ENCODE data around the gene THY1.
"Not testable (repeated sequence)": the region's sequence is repeated elsewhere in the genome, so short reads cannot be mapped to it uniquely, and the experiment has no call there.

THY1 gene

DNA sequence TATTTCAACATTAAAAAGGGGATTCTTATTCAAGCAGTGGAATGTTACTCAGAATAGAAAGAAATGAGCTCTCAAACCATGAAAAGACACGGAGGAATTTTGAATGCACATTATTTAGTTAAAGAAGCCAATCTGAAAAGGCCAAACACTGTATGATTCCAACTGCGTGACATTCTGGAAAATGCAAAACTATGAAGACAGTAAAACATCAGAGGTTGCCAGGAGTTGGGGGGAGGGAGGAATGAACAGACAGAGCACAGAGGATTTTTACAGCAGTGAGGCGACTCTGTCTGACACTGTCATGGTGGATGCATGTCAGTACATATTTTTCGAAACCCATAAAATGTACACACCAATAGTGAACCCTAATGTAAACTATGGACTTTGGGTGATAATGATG, 22.9 kb upstream of the THY1 start:
- H3K4me3 ChIP-seq (ENCODE audit: low read length) = no peak overlapping the region

DNA sequence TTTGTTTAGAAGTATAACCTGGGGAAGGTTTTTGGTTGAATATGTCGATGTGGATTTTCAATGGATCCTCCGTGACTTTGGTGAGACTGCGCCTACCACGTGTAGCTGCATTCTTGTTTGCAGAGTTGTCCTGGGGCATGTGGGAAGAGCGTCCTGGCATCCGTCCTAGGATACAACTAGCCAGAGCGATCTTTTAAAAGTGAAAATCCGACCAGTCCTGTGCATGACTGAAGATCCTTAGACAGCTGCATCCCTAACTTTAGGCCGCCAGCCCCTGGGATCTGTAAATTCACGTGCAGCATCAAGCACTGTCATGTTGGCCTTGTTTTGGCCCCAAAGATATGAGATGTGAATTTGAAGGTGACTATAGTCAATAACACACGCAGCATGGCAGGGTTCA, 22.4 kb upstream of the THY1 start:
- no peak overlapping the region for H3K4me3 ChIP-seq (ENCODE audit: low read length)
- DNase-seq (ENCODE audit: low read depth) = no peak
- TF ChIP-seq, protein P1, sequence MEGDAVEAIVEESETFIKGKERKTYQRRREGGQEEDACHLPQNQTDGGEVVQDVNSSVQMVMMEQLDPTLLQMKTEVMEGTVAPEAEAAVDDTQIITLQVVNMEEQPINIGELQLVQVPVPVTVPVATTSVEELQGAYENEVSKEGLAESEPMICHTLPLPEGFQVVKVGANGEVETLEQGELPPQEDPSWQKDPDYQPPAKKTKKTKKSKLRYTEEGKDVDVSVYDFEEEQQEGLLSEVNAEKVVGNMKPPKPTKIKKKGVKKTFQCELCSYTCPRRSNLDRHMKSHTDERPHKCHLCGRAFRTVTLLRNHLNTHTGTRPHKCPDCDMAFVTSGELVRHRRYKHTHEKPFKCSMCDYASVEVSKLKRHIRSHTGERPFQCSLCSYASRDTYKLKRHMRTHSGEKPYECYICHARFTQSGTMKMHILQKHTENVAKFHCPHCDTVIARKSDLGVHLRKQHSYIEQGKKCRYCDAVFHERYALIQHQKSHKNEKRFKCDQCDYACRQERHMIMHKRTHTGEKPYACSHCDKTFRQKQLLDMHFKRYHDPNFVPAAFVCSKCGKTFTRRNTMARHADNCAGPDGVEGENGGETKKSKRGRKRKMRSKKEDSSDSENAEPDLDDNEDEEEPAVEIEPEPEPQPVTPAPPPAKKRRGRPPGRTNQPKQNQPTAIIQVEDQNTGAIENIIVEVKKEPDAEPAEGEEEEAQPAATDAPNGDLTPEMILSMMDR (IDR thresholded peaks at IDR 0.05; ENCODE audit: insufficient read depth, low read depth, low read length, missing control alignments) = no peak

More for the DNA sequence above, 22.9 kb upstream of the THY1 start:
- DNase-seq (ENCODE audit: low read depth) = no peak
- TF ChIP-seq, protein P1 (IDR thresholded peaks at IDR 0.05; ENCODE audit: insufficient read depth, low read depth, low read length, missing control alignments) = no peak

DNA sequence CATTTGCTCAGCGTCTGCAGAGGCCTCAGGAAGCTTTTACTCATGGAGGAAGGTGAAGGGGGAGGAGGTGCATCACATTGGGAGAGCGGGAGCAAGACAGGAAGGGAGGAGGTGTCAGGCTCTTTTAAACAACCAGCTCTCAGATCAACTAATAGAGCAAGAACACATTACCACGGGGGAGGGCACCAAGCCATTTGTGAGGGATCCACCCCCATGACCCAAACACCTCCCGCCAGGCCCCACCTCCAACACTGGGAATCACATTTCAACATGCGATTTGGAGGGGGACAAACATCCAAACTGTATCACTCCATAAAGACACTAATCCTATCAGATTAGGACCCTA, 18.9 kb upstream of the THY1 start:
- no peak overlapping the region for H3K4me3 ChIP-seq (ENCODE audit: low read length)
- DNase-seq (ENCODE audit: low read depth) = no peak
- TF ChIP-seq, protein P1 (IDR thresholded peaks at IDR 0.05; ENCODE audit: insufficient read depth, low read depth, low read length, missing control alignments) = no peak

DNA sequence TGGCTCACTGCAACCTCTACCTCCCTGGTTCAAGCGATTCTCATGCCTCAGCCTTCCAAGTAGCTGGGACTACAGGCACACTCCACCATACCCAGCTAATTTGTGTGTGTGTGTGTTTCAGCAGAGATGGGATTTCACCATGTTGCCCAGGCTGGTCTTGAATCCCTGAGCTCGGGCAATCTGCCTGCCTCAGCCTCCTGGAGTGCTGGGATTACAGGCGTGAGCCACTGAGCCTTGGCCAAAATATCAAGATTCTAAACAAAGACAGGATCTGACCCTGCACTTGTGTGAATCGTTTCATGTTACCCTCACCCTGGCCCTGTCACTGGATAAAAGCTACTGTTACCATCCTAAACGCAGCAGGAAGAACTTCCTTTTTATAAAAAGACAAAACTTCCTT, 15.6 kb upstream of the THY1 start:
- no peak overlapping the region for H3K4me3 ChIP-seq (ENCODE audit: low read length)
- DNase-seq (ENCODE audit: low read depth) = no peak
- TF ChIP-seq, protein P1 (IDR thresholded peaks at IDR 0.05; ENCODE audit: insufficient read depth, low read depth, low read length, missing control alignments) = no peak

DNA sequence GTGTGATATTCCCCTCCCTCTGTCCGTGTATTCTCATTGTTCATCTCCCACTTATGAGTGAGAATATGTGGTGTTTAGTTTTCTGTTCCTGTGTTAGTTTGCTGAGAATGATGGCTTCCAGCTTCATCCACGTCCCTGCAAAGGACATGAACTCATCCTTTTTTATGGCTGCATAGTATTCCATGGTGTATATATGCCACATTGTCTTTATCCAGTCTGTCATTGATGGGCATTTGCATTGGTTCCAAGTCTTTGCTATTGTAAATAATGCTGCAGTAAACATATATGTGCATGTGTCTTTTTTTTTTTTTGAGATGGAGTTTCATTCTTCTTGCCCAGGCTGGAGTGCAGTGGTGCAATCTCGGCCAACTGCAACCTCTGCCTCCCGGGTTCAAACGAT, 14.5 kb upstream of the THY1 start:
- not testable (repeated sequence) for H3K4me3 ChIP-seq (ENCODE audit: low read length)

DNA sequence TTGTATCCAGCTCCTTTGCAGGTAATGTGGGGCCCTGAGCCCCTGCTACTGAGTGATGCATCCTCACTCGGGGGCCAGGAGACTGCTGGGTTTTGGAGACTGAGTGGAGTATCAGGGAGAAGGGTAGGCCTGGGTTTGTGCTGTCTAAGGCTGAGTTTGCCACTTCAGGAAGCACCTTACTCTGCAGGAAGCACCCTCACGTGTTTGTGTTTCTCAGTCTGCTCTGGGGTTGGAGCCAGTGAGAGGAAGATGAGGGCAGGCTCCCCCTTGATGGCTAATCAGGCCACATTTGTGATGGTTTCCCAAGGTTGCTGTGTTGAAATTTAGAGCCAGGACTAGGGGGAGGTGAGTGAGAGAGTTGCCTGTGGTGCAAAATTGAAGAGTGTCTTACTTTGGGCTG, 13.7 kb upstream of the THY1 start:
- H3K4me3 ChIP-seq (ENCODE audit: low read length) = no peak overlapping the region
- DNase-seq (ENCODE audit: low read depth) = no peak
- TF ChIP-seq, protein P1 (IDR thresholded peaks at IDR 0.05; ENCODE audit: insufficient read depth, low read depth, low read length, missing control alignments) = no peak

More for the DNA sequence above, 14.5 kb upstream of the THY1 start:
- not testable (repeated sequence) for DNase-seq (ENCODE audit: low read depth)

DNA sequence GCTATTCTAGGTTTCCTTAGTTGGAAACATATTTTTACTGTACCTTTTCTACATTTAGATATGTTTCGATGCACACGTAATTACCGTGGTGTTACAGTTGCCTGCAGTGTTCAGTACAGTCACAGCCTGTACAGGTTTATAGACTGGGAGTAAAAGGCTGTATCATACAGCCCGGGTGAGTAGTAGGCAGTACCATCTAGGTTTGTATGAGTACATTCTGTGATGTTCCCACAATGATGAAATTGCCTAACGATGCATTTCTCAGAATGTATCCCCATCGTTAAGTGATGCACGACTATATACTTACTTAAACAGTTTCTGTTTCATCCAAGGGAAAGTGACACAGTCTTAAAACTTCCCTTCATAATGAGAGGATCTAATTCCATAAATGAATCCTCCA, 13.1 kb upstream of the THY1 start:
- H3K4me3 ChIP-seq (ENCODE audit: low read length) = no peak overlapping the region
- DNase-seq (ENCODE audit: low read depth) = no peak
- TF ChIP-seq, protein P1 (IDR thresholded peaks at IDR 0.05; ENCODE audit: insufficient read depth, low read depth, low read length, missing control alignments) = no peak

Measured in epithelial cell of esophagus (primary cell).